Measurements from ENCODE around the gene CYB561D1. TPM values are rescaled to one million over a fixed set of nuclear protein-coding genes. Genes with fewer than 3 reads are reported as not detected.

CYB561D1 gene
- total and polyA plus RNA-seq, 2 of the 8 experiments (the other 6 are each of a cell fraction or from before 2014, with no cell fraction given), result 3.6 to 3.8 TPM

DNA sequence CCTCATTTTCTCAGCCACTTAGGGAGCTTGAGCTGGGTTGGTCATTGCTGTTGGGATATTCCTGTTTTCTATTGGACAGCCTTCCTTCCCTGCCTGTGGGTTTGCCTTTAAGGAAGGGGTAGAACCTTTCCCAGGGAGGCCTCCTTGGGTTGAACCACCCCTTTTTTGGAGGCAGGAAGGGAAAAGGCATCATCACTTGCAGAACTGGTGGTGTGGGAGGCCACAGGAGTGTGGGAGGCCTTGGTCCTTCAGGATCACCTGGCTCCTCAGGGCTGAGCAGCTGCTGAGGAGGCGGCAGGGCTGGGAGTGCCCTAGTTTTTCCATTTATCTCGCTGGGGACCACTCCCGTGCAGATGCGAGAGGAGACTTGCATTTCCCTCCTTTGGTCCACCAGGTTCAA, 667 bp upstream of the CYB561D1 start:
- ChIA-PET CTCF (ENCODE audit: partially characterized antibody) (interaction anchor here (0.6 to 43.7 kb wide), 17 partner anchors 8 to 536 kb away, joined by 3 to 1755 read pairs (median 3); partner anchors contain the start of genes AMIGO1, AMPD2, ATXN7L2 and GNAT2), POLR2A (ENCODE audit: partially characterized antibody) (interaction anchor here (0.9 to 3.2 kb wide), 8 partner anchors 9 to 65 kb away, joined by 3 to 20 read pairs (median 4); partner anchors contain the start of genes AMIGO1 and GNAI3)
- peak overlapping the region; percentile 7 to 54; a peak in 1 of 4 replicates for H3K4me2 ChIP-seq (ENCODE audit: insufficient read depth in 1 of 2, low read depth in 2 of 2, low read length in 2 of 2)
- no peak for TF ChIP-seq BACH1 (IDR thresholded peaks at IDR 0.05; ENCODE audit: low read length)
- no peak for TF ChIP-seq GTF2F1 (IDR thresholded peaks at IDR 0.05; ENCODE audit: borderline replicate concordance, low read depth, low read length)
- TF ChIP-seq YY1 (IDR thresholded peaks at IDR 0.05; ENCODE audit: low read depth, low read length), result no peak
- no peak for TF ChIP-seq RNF2 (IDR thresholded peaks at IDR 0.05; ENCODE audit: borderline replicate concordance, low read depth, low read length, missing control alignments, poor library complexity, severe bottlenecking)
- no peak for TF ChIP-seq POLR2A (IDR thresholded peaks at IDR 0.05; ENCODE audit: control extremely low read depth in 1 of 2, low read depth in 2 of 2, low read length in 2 of 2)

More for the DNA sequence above, 667 bp upstream of the CYB561D1 start:
- Histone ChIP-seq H3K36me3 (ENCODE audit: control insufficient read depth in 2 of 4, insufficient read depth in 4 of 4, low read length in 3 of 4) (no peaks in the 10 kb centered on the region; a peak in 1 of 8 replicates), H3K14ac (ENCODE audit: insufficient read length) (no peak overlapping the region), H2BK15ac (ENCODE audit: low read length) (no peak overlapping the region), H3K79me2 (ENCODE audit: control insufficient read depth in 1 of 2, insufficient read depth in 2 of 2, low read length in 2 of 2) (no peaks in the 10 kb centered on the region), H2BK20ac (ENCODE audit: low read length) (no peak overlapping the region), H2BK120ac (replicated peaks; ENCODE audit: low read depth, low read length) (no peak overlapping the region), H2BK5ac (ENCODE audit: low read depth, low read length) (no peak overlapping the region), H2BK12ac (ENCODE audit: low read depth, low read length) (no peak overlapping the region), H3K4me1 (replicated peaks in 1 of 4; ENCODE audit: control insufficient read depth in 3 of 4, insufficient read depth in 4 of 4, low read length in 3 of 4) (peaks cover 0 to 10% (median 2%) of the 10 kb centered on the region in 4 experiments; a peak in 3 of 7 replicates), H2AK5ac (ENCODE audit: low read depth, low read length) (no peak overlapping the region), H3K4ac (replicated peaks; ENCODE audit: insufficient read length, low read depth, low read length) (no peak overlapping the region), H3K79me1 (ENCODE audit: low read depth, low read length) (no peaks in the 10 kb centered on the region; the same call in 1 of the 2 replicates), H3K27me3 (replicated peaks in 1 of 4; ENCODE audit: control insufficient read depth in 3 of 4, extremely low read depth in 1 of 4, insufficient read depth in 3 of 4, low read length in 3 of 4) (no peaks in the 10 kb centered on the region), H2AFZ (ENCODE audit: low read length) (peak overlapping the region; percentile 69; the same call in 1 of the 2 replicates), H3K23me2 (ENCODE audit: low read depth, low read length) (peaks cover 2% of the 10 kb centered on the region), H4K5ac (ENCODE audit: insufficient read length, low read depth, low read length) (no peak overlapping the region), H3K9me3 (ENCODE audit: insufficient read depth in 2 of 2, low read depth in 1 of 2, low read length in 1 of 2) (no peaks in the 10 kb centered on the region), H4K91ac (replicated peaks; ENCODE audit: insufficient read length, low read length) (no peak overlapping the region), H3K56ac (replicated peaks; ENCODE audit: insufficient read length, low read depth, low read length) (no peak overlapping the region), H3K18ac (ENCODE audit: extremely low read depth, low read length) (no peak overlapping the region; the same call in 1 of the 2 replicates), H4K20me1 (replicated peaks in 1 of 2; ENCODE audit: control insufficient read depth in 1 of 2, insufficient read depth in 2 of 2, low read length in 2 of 2) (peaks cover 0 to 1% of the 10 kb centered on the region in 2 experiments), H3K9ac (replicated peaks in 1 of 4; ENCODE audit: extremely low read depth in 1 of 4, low read depth in 3 of 4, low read length in 3 of 4) (peak overlapping the region in 2 of 4 experiments; percentile 1 to 13; a peak in 2 of 7 replicates), H3K23ac (ENCODE audit: insufficient read length) (no peak overlapping the region), H3K27ac (ENCODE audit: low read depth, low read length) (no peak overlapping the region), H4K8ac (ENCODE audit: extremely low read depth, insufficient read depth, low read length) (no peak overlapping the region; the same call in 1 of the 2 replicates), H3K4me3 (ENCODE audit: extremely low read depth in 1 of 4, insufficient read depth in 2 of 4, low read depth in 3 of 4, low read length in 4 of 4) (no peak overlapping the region; a peak in 2 of 8 replicates)
- FAIRE-seq (no peak), DNase-seq (ENCODE audit: low read depth in 1 of 2, low spot score in 2 of 2) (no peak)
- WGBS, 2 experiments (ENCODE audit: extremely low coverage in 1 of 2, insufficient coverage in 1 of 2, insufficient read length in 1 of 2, insufficient replicate concordance in 2 of 2, low coverage in 1 of 2, low lambda C conversion rate in 2 of 2, missing lambda C conversion rate in 1 of 2), result 79% methylated on average over 4 of the region's 4 CpGs; no CpG with 5 or more reads in 1 of the 2 experiments

All from H1 (cell line).